ENCODE measurements around the gene MIX23. TPM values are rescaled to one million over a fixed set of nuclear protein-coding genes. Genes with fewer than 3 reads are reported as not detected.

Gene MIX23
- total RNA-seq, 1 experiment from 2014 or later: 80.6 TPM

DNA sequence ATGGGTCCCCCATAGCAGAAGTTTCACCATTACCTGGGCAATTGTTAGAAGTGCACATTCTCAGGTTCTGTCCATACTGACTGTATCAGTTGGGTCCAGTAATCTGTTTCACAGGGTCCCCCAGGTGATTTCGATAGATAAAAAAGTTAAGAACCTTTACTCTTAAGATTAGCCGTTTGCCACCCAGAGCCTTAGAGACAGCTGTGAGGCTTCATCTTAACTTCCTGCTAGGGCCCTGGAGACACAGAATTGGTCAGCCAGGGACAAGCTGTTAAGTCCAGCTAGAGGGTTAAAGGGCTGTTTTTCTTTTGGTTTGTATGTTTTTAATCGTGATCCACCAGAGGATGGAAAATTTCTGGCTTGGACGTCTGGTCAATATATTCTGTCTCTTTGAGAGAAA, 7.6 kb upstream of the MIX23 start:
- Mint-ChIP-seq H3K27ac (peak overlapping the region in 1 of 3 experiments; percentile 81; a peak in 1 of 7 replicates), H3K4me3 (no peak overlapping the region), H3K4me1 (peaks cover 8 to 11% of the 10 kb centered on the region in 2 experiments), H3K9me3 (no peaks in the 10 kb centered on the region), H3K36me3 (ENCODE audit: insufficient read depth in 1 of 3, low read depth in 3 of 3) (peaks cover 0 to 21% (median 12%) of the 10 kb centered on the region in 3 experiments; a peak in 4 of 7 replicates), H3K27me3 (ENCODE audit: low read depth) (no peaks in the 10 kb centered on the region)
- Histone ChIP-seq H3K27me3 (ENCODE audit: insufficient read depth, low read length) (no peaks in the 10 kb centered on the region), H3K4me2 (ENCODE audit: insufficient read depth, insufficient read length, low read length) (no peak overlapping the region), H3K56ac (ENCODE audit: insufficient read length, low read depth, low read length) (no peak overlapping the region), H4K20me1 (ENCODE audit: control insufficient read depth, insufficient read depth, insufficient read length) (no peaks in the 10 kb centered on the region), H4K8ac (replicated peaks; ENCODE audit: insufficient read length, low read depth, low read length) (no peak overlapping the region), H3K9me3 (ENCODE audit: control insufficient read depth, low read depth, low read length) (no peaks in the 10 kb centered on the region), H2BK20ac (ENCODE audit: low read depth, low read length, poor library complexity, severe bottlenecking) (no peak overlapping the region), H2BK15ac (ENCODE audit: low read depth, low read length) (no peak overlapping the region), H2BK120ac (ENCODE audit: low read depth, low read length, poor library complexity, severe bottlenecking) (no peak overlapping the region), H3K23me2 (ENCODE audit: insufficient read length, low read depth, low read length, poor library complexity, severe bottlenecking) (no peaks in the 10 kb centered on the region), H3K23ac (ENCODE audit: insufficient read length, low read depth, low read length) (no peak overlapping the region), H4K5ac (ENCODE audit: insufficient read length, low read depth, low read length) (no peak overlapping the region), H3K14ac (ENCODE audit: insufficient read depth, low read length) (no peak overlapping the region), H3K9ac (ENCODE audit: extremely low read depth, insufficient read length, low read length) (no peak overlapping the region), H4K91ac (ENCODE audit: insufficient read length, low read depth, low read length) (no peak overlapping the region), H3K27ac (ENCODE audit: insufficient read length, low read depth, low read length) (no peak overlapping the region), H3T11ph (ENCODE audit: low read length) (no peak overlapping the region), H3K4ac (ENCODE audit: low read depth, low read length) (no peak overlapping the region), H3K18ac (ENCODE audit: insufficient read length, low read depth, low read length) (no peak overlapping the region), H2BK12ac (ENCODE audit: insufficient read length, low read depth, low read length) (no peak overlapping the region), H3K79me2 (ENCODE audit: insufficient read depth, low read length) (no peaks in the 10 kb centered on the region; the same call in 1 of the 2 replicates), H2BK5ac (ENCODE audit: insufficient read length, low read length) (no peak overlapping the region), H3K79me1 (ENCODE audit: insufficient read depth, low read depth, low read length, poor library complexity, severe bottlenecking) (no peaks in the 10 kb centered on the region), H3K4me1 (ENCODE audit: insufficient read depth, low read length) (no peaks in the 10 kb centered on the region), H2AFZ (ENCODE audit: low read length) (no peak overlapping the region), H2AK5ac (ENCODE audit: insufficient read length, low read length) (no peak overlapping the region)
- no peak for DNase-seq
- WGBS (ENCODE audit: extremely low coverage, insufficient read length, low lambda C conversion rate): no CpG with 5 or more reads among the region's 4 CpGs
- no peak for TF ChIP-seq CTCF (conservative IDR thresholded peaks at IDR 0.05)
